ENCODE measurements around the gene COQ8B.

COQ8B gene

DNA sequence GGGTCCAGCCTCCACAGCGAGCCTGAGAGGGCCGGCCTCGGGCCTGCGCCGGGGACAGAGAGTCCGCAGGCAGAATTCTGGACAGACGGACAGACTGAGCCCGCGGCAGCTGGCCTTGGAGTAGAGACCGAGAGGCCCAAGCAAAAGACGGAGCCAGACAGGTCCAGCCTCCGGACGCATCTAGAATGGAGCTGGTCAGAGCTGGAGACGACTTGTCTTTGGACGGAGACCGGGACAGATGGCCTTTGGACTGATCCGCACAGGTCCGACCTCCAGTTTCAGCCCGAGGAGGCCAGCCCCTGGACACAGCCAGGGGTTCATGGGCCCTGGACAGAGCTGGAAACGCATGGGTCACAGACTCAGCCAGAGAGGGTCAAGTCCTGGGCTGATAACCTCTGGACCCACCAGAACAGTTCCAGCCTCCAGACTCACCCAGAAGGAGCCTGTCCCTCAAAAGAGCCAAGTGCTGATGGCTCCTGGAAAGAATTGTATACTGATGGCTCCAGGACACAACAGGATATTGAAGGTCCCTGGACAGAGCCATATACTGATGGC, 716 bp upstream of the COQ8B start:
- DNase-seq = no peak

DNA sequence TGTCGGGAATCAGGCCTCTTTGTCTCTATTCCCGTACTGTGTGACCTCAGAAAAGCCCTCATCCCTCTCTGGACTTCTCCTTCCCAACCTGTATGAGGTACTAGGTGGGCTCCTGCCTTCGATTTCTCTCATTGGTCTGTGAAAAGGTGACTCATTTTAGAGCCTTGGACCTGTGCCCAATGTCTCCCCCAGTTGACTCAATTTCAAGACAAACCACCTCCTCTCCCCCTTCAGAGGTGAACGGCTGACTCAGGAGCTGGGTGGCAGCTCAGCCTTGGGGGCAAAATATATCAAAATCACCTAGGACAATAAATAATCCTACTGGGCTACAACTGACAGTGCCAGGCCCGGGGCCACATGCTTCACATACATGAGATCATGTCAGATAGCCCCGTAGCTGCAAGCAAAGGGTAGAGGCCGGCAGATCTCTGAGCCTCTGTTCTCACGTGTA, 630 bp downstream of the COQ8B start:
- no peak for DNase-seq

DNA sequence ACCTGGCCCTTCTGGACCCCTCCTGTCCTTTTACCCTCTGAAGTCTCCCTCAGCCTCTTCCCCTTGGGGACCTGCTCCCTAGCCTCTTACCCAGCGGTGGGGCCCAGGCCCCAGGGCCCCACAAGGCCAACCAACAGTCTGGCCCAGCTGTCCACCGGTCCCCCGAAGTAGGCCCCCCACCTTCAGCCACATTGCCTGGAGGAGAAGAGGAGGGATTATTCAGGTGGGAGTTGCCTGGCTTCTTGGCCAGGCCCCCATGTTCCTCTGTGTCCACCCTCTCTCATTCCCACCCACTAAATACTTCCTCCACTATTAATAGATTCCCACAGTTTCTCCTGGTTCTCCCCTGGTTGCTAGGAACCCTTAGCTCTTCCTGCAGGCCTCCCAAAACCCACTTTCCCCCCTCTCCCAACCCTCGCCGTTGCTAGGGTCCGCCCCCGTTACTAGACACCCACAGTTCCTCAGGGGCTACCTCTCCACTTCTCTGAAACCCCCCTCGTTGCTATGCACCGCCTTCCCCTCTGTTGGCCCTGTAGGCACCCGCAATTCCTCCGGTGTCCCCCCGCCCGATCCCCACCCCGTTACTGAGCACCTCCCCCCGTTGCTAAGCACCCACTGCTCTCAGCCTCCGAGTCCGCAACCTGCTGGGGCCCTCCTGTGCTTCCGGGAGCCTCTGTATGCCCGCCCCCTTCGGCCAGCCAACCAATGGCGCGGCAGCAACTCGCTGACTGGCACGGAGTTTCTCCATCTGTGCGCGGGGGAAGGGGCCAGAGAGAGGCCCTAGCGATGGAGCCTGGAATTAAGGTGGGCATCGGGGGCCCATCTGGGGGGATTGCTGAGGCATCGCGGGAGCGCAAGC, 2.0 kb downstream of the COQ8B start:
- DNase-seq = peak; percentile 88

DNA sequence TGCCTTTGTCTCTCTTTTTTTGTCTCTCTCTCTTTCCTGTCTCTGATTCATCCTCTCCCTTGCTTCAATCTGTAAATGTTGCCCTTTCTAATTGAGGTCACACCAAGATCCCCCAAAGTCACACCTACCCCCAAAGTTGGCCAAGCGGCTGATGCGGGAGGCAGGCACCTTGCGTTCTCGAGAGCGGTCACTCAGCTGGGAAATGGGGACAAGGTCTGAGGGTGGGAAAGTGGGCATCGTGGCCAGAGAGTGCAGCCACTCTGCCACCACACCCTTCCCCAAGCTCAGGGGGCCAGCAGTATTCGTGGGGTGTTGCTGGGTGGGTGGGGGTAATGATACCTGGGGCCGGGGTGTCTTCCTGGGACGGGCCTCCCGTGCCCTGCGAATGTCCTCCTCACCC, 2.7 kb downstream of the COQ8B start:
- no peak for DNase-seq

DNA sequence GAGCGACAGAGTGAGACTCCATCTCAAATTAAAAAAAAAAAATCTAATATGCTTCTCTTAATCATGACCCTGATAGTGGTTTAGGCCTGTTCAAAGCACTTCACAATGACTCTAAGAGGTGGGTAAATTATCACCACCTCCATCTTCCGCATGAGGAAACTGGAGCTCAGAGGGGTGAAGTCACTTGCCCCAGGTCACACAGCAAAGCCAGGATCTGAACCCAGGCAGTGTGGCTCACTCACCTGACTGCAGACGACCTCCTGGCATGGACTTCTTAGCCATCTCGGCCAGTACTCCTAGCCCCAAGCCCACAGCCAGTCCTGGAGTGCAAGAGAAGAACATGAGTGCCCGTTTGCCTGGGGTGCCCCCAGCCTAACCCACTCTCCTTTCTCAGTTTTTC, 6.9 kb downstream of the COQ8B start:
- no peak for DNase-seq

DNA sequence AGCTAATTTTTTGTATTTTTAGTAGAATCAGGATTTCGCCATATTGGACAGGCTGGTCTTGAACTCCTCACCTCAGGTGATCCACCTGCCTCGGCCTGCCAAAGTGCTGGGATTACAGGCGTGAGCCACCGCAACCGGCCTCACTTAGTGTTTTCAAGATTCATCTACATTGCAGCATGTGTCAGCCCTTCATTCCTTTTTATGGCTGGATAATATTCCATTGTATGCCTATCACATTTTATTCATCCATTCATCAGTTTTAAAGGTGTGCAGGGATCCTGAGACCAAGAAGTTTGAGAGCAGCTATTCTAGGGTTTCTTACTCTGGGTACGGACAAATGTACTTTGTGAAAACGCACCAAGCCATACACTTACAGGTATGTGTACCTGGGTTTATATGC, 9.1 kb downstream of the COQ8B start:
- no peak for DNase-seq

DNA sequence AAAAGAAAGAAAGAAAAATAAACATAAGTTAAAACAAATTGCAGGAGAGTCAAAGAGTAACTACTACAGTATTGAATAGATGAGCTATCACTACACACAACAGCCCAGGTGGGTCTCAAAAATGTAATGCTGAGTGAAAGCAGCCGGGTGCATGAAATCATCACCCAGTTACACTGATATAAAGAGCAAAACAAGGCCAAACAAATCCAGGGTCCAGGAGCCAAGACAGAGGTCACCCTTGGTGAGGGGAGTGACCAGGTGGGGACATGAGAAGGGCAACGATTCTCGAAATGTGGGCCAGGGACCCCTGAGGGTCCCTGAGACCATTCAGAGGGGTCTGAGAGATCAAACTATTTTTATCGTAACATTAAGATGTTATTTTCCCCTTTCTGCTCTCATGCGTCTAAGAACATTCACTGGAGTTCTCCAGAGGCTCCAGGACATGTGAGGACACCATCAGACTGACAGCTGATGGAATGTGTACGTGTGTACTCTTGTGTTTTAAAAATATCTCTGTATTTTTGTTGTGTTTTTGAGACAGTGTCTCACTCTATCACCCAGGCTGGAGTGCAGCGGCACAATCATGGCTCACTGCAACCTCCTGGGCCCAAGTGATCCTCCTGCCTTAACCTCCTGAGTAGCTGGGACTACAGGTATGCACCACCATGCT, 10.6 kb downstream of the COQ8B start:
- DNase-seq = no peak

DNA sequence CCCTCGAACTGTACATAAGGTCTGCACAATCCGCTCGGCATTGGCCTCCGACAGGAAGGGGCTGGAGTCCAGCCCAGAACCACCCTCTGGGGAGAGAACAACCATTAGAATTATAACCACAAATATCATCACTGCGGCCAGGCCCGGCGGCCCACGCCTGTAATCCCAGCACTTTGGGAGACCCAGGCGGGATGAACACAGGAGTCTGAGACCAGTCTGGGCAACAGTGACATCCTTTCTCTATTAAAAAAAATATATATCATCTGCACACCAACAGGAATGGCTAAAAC, 11.4 kb downstream of the COQ8B start:
- DNase-seq = no peak

DNA sequence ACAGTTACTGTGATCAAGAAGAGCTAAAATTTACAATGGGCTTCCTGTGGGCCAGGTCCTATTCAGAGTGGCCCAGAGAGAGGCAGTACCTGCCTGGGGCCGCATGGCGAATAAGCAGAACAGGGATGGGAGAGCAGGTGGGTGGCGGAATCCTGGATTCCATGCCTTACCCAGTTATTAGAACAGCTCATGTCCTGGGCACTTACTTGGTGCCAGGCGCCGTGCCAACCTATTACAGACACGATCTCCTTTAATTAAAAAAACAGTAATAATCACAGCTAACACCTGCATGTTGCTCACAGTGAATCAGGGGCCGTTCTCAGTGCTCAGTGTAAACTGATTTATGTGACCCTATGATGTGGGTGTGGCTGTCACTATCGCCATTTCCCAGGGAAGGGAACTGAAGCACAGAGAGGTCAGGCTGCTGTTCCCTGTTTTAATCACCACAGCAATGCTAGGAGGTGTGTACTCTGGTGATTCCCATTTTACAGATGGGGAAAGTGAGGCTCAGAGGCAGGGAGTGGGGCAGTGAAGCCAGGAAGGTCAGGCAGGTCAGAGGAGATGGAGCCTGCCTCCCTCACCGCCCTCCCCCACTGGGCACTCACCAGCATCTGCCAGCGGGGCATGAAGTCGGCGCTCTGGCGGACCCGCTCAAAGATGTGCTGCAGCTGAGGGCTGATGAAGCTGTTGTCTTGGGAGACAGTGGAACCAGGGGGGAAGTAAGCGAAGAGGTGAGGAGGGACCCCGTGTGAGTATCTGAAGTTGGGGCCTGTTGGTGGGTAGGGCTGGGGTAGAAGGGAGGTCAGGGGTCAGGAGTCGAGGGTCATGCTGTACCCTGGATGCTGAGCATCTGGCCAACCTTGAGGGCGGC, 12.0 kb downstream of the COQ8B start:
- DNase-seq = no peak

DNA sequence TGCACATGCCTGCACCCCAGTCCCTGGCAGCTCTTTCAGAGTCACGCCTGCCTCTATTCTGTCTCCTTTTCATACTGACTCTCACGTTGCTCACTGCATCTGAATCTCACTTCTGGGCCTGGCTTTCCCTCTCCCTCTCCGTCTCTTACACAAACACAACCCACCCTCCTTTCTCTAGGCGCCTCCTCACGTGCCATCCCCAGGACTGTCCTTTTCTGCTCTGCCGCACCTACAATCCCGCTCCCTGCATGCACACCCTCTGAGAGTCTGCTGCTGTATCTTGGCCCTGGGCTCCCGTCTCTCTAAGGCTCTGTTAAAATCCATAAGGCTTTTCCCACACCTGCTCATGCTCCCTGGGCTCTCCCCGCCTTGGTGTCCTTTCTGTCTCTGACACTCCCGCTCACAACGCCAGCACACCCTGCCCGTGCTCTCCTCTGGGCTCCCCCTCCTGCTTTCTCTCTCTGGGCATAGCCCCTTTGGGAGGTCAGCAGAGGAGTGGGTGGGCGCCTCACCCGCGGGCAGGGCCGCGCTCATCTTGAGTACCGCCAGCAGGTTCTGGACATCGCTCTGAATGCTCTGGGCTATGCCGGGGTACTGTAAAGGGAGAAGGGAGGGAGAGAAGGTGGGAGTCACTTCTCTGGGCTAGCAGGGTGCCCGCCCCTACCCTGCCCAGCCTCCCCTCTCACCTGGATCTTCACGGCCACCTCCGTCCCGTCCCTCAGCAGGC, 13.5 kb downstream of the COQ8B start:
- DNase-seq = no peak

DNA sequence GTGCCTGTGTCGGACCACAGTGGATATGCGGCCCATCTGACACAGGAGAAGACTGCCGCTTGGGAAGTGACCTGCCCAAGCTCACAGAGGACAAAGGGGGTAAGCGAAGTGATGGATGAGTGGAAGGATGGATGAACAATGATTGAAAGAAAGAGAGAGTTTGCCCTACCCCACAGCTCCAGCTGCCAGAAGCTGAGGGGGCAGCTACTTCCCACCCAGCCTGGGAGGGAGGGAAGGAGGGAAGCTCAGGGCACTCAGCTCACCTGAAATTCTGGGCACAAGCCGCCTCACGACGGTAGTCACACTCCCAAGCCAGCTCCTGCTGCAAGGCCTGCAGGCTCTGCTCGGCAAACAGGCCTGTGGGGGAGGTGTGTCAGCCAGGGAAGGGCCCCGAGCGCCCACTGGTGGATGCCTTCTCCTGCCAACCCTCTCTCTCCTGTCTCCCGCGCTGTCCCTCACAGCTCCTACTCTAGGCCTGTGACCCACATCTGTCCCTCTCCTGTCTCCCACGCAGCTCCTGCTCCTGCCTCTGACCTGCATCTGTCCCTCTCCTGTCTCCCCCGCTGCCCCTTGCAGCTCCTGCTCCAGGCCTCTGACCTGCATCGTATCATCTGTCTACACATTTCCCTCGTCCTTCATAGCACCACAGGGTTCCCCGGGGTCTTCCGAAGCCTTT, 14.2 kb downstream of the COQ8B start:
- DNase-seq = no peak

DNA sequence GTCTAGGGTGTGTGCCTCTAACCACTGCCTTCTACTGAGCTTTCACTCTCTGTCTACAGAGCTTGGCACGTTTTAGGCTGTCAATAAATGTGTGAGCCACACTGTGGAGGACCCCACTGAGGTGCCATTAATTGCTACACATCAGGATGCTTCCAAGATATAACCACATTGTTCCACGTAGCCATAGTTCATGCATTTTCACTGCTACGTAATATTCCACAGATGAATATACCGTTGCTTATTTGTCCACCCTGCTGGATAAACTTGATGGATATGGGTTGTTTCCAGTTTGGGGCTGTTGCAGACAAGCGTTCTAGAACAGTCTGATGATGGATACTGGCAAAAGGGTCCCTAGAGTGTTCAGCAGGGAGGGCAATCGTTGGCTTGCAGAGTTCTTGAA, 14.9 kb downstream of the COQ8B start:
- no peak for DNase-seq

DNA sequence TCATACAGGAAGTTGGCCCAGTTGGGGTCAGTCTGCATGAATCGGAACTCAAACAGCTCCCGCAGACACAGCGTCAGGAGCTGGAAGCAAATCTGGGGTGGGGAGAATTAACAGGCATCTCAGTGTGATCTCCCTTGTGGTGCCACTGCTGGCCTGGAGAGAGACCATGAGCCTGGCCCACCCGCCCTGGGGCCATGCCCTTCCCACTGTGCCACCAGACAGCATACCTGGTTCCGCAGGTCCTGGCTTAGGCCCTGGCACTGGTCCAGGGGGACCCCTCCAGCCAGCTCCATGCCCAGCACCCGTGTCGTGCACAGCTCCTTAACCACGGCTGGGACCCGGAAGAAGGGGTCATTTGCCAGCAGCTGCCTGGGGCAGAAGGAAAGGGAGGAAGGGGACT, 16.6 kb downstream of the COQ8B start:
- no peak for DNase-seq

DNA sequence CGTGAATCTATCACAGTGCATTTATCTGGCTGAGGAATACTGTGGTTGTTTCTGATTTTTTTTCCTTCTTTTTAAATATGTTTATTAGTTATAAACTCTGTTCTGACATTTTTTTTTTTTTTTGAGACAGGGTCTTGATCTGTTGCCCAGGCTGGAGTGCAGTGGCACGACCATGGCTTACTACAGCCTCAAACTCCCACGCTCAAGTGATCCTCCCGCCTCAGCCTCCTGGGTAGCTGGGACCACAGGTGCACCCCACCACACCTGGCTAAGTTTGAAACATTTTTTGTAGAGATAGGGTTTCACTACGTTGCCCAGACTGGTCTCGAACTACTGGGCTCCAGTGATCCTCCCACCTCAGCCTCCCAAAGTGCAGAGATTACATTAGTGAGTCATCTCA, 19.7 kb downstream of the COQ8B start:
- DNase-seq = no peak

DNA sequence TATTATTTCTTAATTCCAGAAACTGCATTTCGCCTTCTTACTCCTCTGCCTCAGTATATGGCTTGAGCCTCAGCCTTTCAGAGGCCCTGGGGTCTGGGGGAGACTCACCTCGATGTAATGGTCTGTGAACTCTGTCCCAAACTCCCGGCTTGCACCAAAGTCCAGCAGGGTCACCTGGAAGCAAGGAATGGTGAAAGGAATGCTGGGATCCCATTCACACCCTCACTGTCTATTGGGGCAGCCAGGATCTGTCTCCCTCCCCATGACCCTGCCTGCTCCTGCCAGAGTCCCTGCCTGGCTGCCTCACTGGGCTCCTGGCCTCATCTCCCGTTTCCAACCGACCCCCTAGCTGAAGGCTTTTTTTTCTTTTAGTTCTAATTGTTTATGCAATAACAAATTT, 20.8 kb downstream of the COQ8B start:
- DNase-seq = no peak

DNA sequence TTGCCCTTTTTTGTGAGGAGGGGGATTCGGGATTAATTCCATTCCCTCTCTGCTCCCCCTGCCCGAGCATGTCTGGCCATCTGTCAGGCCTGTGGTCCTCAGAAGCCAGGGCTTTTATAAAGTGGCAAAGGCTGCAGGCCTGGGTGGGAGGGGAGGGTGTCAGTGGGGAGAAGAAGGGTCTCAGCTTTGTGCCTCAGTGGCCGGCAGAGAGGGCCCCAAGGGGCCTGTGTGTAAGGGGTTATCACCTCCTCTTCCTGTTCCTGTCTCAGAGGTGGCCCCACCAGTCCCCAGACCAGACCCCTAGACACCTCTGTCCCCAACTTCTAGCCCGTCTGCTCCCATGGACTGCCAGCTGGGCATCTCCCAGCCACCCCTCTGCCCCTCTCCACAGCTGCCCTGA, 22.8 kb downstream of the COQ8B start:
- no peak for DNase-seq

DNA sequence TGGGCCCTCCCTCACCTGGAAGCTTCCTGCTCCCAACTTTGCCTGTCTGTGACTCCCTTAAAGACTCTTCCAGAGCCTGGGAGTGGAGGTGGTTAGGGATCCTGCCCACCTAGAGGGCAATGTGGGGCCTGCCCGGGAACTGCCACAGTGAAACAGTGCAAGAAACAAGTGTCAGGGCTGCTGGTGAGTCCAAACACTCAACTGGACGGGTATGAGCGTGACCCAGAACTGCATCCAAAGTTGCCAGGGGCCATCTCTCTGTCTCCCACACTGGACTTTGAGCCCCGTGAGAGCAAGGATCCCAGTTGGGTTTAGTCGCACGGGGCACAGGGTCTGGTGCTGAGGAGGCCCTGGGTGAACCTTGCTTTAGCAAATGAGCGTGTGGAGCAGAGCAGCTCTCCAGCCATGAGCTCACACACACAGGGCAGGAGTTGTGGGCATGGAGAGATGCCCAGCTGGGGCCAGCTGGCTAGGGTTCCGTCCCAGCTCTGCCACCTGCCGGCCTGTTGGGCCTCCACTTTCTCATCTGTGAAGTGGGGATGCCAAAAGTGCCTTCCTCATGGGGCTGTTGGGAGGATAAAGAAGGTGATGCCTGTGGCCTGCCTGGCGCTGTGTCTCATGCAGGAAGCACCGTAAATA, 23.4 kb downstream of the COQ8B start:
- no peak for DNase-seq

DNA sequence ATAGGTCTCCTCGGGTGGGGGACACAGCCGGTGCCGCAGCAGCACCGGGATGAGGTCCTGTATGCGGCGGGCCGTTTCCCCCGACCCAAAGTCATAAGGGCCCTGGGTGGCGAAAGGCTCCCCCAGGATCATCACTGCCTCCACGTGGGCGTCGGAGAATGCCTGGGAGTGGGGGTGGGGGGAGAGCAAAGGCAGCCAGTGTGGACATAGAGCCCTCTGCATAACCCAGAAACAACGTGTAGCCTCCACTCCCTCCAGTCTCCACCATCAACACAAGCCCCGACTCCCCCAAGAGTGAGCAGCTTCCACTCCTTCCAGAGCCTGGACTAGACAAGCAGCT, 24.5 kb downstream of the COQ8B start:
- no peak for DNase-seq

DNA sequence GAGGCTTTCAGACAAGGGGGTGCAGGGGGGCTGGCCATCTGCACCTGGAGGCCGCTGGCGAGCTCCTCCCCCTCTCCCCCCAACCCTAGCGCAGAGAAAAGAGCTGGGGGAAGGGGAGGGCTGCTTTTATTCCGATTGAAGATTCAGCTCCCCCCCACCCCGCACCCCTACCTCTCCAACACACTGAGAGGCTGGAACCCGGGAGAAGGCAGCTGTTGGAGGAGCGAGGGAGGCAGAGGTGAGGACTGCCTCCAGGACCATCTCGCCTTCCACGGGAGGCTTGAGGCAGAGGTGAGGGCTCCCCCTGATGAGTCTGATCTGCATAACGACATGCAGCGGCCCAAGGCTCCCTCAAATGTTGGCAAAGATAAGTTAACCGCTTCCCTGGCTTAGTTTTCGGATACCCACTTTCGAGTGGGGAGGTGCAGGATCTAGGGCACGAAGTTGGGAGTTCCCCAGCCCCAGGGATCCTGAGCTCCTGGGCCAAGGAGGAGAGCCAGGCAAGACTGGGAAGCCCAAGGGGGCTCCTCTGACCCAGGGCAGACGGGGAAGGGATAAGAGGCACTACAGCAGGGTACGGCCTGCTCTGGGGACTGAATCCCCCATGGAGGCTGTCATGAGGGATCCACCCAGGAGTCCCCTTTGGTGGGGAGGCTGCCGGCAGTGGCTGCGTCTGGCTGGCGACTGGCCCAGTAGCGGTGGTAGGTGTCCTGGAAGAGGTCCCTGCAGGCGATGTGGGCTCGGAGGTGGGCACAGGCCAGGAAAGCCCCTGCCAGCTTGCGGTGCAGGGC, 25.1 kb downstream of the COQ8B start:
- peak; percentile 62 for DNase-seq

DNA sequence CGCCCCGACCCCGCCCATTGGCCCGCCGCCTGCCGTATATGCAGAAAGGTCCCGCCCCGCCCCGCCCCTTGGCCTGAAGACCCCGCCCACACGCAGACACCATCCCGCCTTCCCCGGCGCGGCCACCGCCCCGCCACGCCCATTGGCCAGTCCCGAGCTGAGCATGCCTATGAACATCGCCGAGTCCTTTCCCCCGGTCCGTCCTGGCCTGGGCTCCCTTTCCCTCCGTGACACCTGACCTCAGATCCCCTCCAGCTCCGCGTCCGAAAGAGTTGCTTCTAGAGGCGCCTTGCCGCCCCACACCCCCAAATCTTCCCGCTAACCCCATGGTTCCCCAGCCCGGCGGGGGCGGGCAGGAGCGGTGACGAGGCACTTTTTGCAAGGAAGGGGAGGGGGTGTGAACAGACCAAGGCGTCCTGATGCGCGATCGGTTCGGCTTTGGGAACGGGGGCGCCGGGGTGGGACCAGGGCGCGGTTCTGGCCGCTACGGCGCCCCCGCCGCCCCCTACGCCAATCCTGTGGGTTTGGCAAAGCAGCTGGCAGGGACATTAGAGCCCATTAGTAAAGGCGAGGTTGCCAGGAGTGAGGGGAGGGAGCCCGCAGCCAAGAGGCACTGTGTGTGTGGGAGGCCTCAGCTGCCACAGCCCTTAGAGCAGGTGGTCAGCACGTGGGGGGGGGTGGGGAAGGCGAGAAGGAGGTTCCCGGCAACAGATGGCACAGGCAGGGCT, 25.8 kb downstream of the COQ8B start:
- DNase-seq = peak; percentile 86

Measured in NCI-H510A treated with DMSO at 0.1 percent for 48 hours (cell line).